ENCODE measurements around the gene C2orf15.
"Not testable (repeated sequence)": the region's sequence is repeated elsewhere in the genome, so short reads cannot be mapped to it uniquely, and the experiment has no call there.

Gene C2orf15

DNA sequence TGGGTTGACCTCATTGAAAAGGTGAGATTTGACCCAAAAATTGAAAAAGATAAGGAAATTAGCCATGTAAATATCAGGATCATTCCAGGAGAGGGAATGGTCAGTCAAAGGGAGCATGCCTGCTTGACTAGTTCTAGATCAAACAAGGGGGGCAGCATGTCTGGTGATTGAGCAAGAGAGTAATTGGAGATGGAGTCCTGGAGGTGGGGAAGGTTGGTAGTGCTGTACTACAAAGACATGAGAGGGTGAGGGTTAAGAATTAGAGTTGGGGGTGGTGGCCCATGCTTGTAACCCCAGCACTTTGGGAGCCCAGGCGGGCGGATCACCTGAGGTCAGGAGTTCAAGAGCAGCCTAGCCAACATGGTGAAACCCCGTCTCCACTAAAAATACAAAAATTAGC is 41.5 kb downstream of the C2orf15 start:
- peaks cover 37% of the 10 kb centered on the region for H3K36me3 Mint-ChIP-seq (ENCODE audit: low read depth)
- H3K27ac Mint-ChIP-seq = no peak overlapping the region
- H3K27me3 Mint-ChIP-seq = no peaks in the 10 kb centered on the region
- no peaks in the 10 kb centered on the region for H3K9me3 Mint-ChIP-seq
- no peak overlapping the region for H3K4me3 Mint-ChIP-seq
- intact Hi-C loops (cut with micrococcal nuclease) = loop anchor here (5.0 to 10.0 kb wide), 3 partner anchors 41 to 576 kb away; partner anchors contain the start of genes C2orf15, COA5, REV1 and UNC50
- H3K4me1 Mint-ChIP-seq (ENCODE audit: low read depth) = peaks cover 26% of the 10 kb centered on the region

DNA sequence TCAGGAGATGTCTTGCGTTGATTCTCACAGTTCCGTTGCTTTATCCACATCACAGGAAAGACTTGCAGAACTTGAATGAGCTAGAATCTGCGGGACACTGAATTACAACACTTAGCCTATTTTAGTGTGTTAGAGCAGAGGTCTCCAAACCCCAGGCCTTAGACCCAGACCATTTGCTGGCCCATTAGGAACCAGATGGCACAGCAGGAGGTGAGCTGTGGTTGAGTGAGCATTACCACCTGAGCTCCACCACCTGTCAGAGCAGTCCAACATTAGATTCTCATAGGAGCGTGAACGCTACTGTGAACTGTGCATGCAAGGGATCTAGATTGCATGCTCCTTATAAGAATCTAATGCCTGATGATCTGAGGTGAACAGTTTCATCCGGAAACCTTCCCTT is 43.3 kb downstream of the C2orf15 start:
- Mint-ChIP-seq H3K27ac (no peak overlapping the region), H3K9me3 (no peaks in the 10 kb centered on the region), H3K36me3 (ENCODE audit: low read depth) (peaks cover 42% of the 10 kb centered on the region), H3K27me3 (no peaks in the 10 kb centered on the region), H3K4me3 (no peak overlapping the region), H3K4me1 (ENCODE audit: low read depth) (peaks cover 8% of the 10 kb centered on the region)
- intact Hi-C loops (cut with micrococcal nuclease) = loop anchor here (5.0 to 10.0 kb wide), 3 partner anchors 43 to 578 kb away; partner anchors contain the start of genes C2orf15, COA5, REV1 and UNC50

- no peak overlapping the region for H3K27ac Mint-ChIP-seq
Measured at GRCh38 chr2:99187011-99187410, 45.5 kb downstream of the C2orf15 start.

GRCh38 chr2:99188357-99188756 is 46.9 kb downstream of the C2orf15 start:
- H3K4me1 Mint-ChIP-seq (ENCODE audit: low read depth) = no peaks in the 10 kb centered on the region
- H3K27ac Mint-ChIP-seq = no peak overlapping the region
- H3K36me3 Mint-ChIP-seq (ENCODE audit: low read depth) = peaks cover 65% of the 10 kb centered on the region
- H3K4me3 Mint-ChIP-seq = no peak overlapping the region
- no peaks in the 10 kb centered on the region for H3K27me3 Mint-ChIP-seq
- intact Hi-C loops (cut with micrococcal nuclease) = loop anchor here (10.0 kb wide), 1 partner anchor 306 kb away; the partner anchor contains the start of gene REV1
- H3K9me3 Mint-ChIP-seq = no peaks in the 10 kb centered on the region

More at GRCh38 chr2:99187011-99187410, 45.5 kb downstream of the C2orf15 start:
- Mint-ChIP-seq H3K4me1 (ENCODE audit: low read depth) (peaks cover 7% of the 10 kb centered on the region), H3K4me3 (no peak overlapping the region), H3K36me3 (ENCODE audit: low read depth) (peaks cover 52% of the 10 kb centered on the region), H3K9me3 (no peaks in the 10 kb centered on the region), H3K27me3 (no peaks in the 10 kb centered on the region)
- intact Hi-C loops (cut with micrococcal nuclease) = loop anchor here (10.0 kb wide), 1 partner anchor 308 kb away; the partner anchor contains the start of gene REV1

DNA sequence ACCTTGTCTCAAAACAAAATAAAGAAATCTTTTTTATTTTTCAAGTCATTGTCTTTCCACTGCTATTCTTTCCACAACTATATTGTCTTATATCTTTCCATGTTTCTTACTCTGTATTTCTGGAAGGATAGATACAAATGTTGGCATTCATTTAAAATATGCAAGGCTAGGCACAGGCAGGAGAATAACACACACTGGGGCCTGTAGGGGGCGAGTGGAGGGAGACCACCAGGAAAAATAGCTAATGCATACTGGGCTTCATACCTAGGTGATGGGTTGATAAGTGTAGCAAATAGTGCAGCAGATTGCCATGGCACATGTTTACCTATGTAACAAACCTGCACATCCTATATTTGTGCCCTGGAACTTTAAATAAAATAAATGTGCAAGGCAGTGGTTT is 49.0 kb downstream of the C2orf15 start:
- Mint-ChIP-seq H3K4me1 (ENCODE audit: low read depth) (no peaks in the 10 kb centered on the region), H3K9me3 (no peaks in the 10 kb centered on the region), H3K36me3 (ENCODE audit: low read depth) (peaks cover 77% of the 10 kb centered on the region), H3K4me3 (no peak overlapping the region), H3K27me3 (no peaks in the 10 kb centered on the region), H3K27ac (no peak overlapping the region)
- intact Hi-C loops (cut with micrococcal nuclease) = no loop called here

DNA sequence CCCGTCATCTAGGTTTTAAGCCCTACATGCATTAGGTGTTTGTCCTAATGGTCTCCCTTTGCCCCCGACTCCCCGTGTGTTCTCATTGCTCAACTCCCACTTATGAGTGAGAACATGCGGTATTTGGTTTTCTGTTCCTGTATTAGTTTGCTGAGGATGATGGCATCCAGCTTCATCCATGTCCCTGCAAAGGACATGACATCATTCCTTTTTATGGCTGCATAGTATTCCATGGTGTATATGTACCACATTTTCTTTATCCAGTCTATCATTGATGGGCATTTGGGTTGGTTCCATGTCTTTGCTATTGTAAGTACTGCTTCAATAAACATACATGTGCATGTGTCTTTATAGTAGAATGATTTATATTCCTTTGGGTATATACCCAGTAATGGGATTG is 50.9 kb downstream of the C2orf15 start:
- H3K27ac Mint-ChIP-seq; intact Hi-C loops (cut with micrococcal nuclease); H3K9me3 Mint-ChIP-seq; H3K27me3 Mint-ChIP-seq; H3K4me1 Mint-ChIP-seq (ENCODE audit: low read depth); H3K4me3 Mint-ChIP-seq: not testable (repeated sequence)
- H3K36me3 Mint-ChIP-seq (ENCODE audit: low read depth) = peaks cover 89% of the 10 kb centered on the region

DNA sequence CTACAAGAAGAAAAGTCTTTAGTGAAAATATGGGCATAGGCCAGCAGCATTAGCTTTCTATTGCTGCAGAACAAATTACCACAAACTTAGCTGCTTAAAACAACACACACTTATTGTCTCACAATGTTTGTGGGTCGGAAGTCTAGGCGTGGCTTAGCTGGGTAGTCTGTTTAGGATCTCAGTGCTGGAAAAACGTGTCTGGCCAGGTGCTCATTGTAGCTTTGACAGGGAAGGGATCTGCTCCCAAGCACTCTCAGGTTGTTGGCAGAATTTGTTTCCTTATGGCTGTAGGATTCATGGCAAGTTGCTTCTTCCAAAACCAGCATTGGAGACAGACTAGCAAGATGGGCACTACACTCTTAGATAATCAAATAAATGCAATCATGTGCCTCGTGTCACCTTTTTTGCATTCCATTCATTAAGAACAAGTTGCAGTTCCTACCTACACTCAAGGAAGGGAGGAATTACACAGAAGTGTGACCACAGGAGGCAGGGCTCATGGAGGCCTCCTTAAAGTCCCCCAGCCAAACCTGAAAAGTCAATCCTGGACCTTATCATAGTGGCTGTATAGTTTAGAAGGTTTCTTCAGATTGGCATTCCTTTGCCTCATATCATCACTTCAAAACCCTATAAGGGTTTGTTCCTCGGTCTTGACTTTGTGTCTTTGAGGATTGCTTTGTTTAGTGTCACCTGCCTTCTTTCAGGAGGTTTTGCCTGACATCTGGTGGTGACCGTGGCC is 56.8 kb downstream of the C2orf15 start:
- Mint-ChIP-seq H3K4me1 (ENCODE audit: low read depth) (no peaks in the 10 kb centered on the region), H3K9me3 (no peaks in the 10 kb centered on the region), H3K36me3 (ENCODE audit: low read depth) (peaks cover 51% of the 10 kb centered on the region), H3K27me3 (no peaks in the 10 kb centered on the region), H3K27ac (no peak overlapping the region), H3K4me3 (no peak overlapping the region)
- intact Hi-C loops (cut with micrococcal nuclease) = no loop called here

DNA sequence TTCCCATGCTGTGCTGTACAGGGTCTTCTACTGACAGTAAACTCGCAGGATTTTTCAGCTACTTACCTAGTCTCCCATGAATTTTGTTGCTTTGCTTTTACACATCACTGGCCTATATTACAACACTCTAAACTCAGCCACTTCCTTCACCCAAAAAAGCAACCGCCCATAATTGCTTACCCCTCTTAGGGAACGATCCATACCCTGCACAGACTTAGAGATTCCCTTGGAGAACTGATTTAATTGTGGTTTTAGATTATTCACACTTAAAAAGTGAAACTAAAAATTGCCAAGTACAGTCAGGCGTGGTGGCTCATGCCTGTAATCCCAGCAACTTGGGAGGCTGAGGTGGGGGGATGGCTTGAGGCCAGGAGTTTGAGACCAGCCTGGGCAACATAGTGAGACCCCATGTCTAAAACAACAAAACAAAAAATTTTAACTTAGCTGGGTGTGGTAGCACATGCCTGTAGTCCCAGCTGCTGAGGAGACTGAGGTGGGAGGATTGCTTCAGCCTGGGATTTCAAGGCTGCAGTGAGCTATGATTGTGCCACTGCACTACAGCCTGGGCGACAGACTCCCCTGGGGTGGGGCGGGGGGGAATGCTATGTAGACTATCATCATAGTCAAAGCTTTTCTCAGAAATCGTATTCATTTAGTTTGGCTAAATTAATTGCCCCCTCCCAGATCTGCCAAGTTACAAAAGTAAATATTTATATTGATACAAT is 58.7 kb downstream of the C2orf15 start:
- Mint-ChIP-seq H3K27me3 (no peaks in the 10 kb centered on the region), H3K9me3 (no peaks in the 10 kb centered on the region), H3K4me3 (no peak overlapping the region), H3K27ac (no peak overlapping the region), H3K36me3 (ENCODE audit: low read depth) (peaks cover 42% of the 10 kb centered on the region), H3K4me1 (ENCODE audit: low read depth) (no peaks in the 10 kb centered on the region)
- intact Hi-C loops (cut with micrococcal nuclease) = no loop called here
